NCI-H2196 treated with DMSO at 0.1 percent for 48 hours (cell line): ENCODE results near the gene ZNF236.
A peak's percentile ranks its signal among the peaks of the same experiment; 100 is the strongest.
"Not testable (repeated sequence)": the region's sequence is repeated elsewhere in the genome, so short reads cannot be mapped to it uniquely, and the experiment has no call there.

Source experiments
- DNase-seq: peaks from one replicate; lab custom pipeline; 2025; ENCODE audit not compliant: unreplicated experiment; lab: John Stamatoyannopoulos, UW

The ZNF236 gene

GRCh38 chr18:76941284-76941683, 118.9 kb downstream of the ZNF236 start:
- no peak for DNase-seq

GRCh38 chr18:76943542-76944339, 121.4 kb downstream of the ZNF236 start:
- DNase-seq: no peak

- not testable (repeated sequence) for DNase-seq
Observed at GRCh38 chr18:76944346-76944745, 122.0 kb downstream of the ZNF236 start.

- no peak for DNase-seq
Observed at GRCh38 chr18:76948345-76948744, 126.0 kb downstream of the ZNF236 start.

- DNase-seq: no peak
Observed at GRCh38 chr18:76951456-76952247, 129.3 kb downstream of the ZNF236 start.

- no peak for DNase-seq
Observed at GRCh38 chr18:76952747-76953146, 130.4 kb downstream of the ZNF236 start.

- peak; percentile 67 for DNase-seq
Observed at GRCh38 chr18:76953156-76953555, 130.8 kb downstream of the ZNF236 start.

GRCh38 chr18:76953583-76954233, 131.4 kb downstream of the ZNF236 start:
- peak; percentile 67 for DNase-seq

- no peak for DNase-seq
Observed at GRCh38 chr18:76955524-76956170, 133.3 kb downstream of the ZNF236 start.

GRCh38 chr18:76956648-76957047, 134.3 kb downstream of the ZNF236 start:
- no peak for DNase-seq

- no peak for DNase-seq
Observed at GRCh38 chr18:76957384-76958355, 135.3 kb downstream of the ZNF236 start.

GRCh38 chr18:76958692-76959341, 136.5 kb downstream of the ZNF236 start:
- DNase-seq: no peak

GRCh38 chr18:76959605-76960004, 137.2 kb downstream of the ZNF236 start:
- no peak for DNase-seq

- no peak for DNase-seq
Observed at GRCh38 chr18:76960528-76961035, 138.2 kb downstream of the ZNF236 start.

- DNase-seq: no peak
Observed at GRCh38 chr18:76962851-76963250, 140.5 kb downstream of the ZNF236 start.

- no peak for DNase-seq
Observed at GRCh38 chr18:76963936-76964335, 141.6 kb downstream of the ZNF236 start.

- DNase-seq: not testable (repeated sequence)
Observed at GRCh38 chr18:76965555-76966151, 143.3 kb downstream of the ZNF236 start.

GRCh38 chr18:76967299-76967698, 144.9 kb downstream of the ZNF236 start:
- not testable (repeated sequence) for DNase-seq
